ENCODE results near the gene PRAMEF6. TPM values are rescaled to one million over a fixed set of nuclear protein-coding genes. Genes with fewer than 3 reads are reported as not detected.
"Not testable (repeated sequence)": the region's sequence is repeated elsewhere in the genome, so short reads cannot be mapped to it uniquely, and the experiment has no call there.

PRAMEF6 gene
- total RNA-seq: not detected

- POLR2A ChIA-PET; CTCF ChIA-PET; DNase-seq; H3K9me3 Mint-ChIP-seq; H3K4me3 Mint-ChIP-seq; H3K4me1 Mint-ChIP-seq; H3K27me3 Mint-ChIP-seq; H3K36me3 Mint-ChIP-seq (ENCODE audit: low read depth); H3K27ac Mint-ChIP-seq: not testable (repeated sequence)
Observed at GRCh38 chr1:12947480-12947879, at the start of gene PRAMEF6. Gene PRAMEF6 (minus strand): TSS chr1:12947580. CDS start chr1:12942518, 5,062 bp downstream.

- DNase-seq; H3K4me1 Mint-ChIP-seq; H3K9me3 Mint-ChIP-seq; H3K36me3 Mint-ChIP-seq (ENCODE audit: low read depth); H3K27me3 Mint-ChIP-seq; CTCF ChIA-PET; POLR2A ChIA-PET; H3K4me3 Mint-ChIP-seq; H3K27ac Mint-ChIP-seq: not testable (repeated sequence)
Observed at GRCh38 chr1:12924368-12924767, 23.0 kb downstream of the PRAMEF6 start.

GRCh38 chr1:12921749-12922148, 25.6 kb downstream of the PRAMEF6 start:
- H3K9me3 Mint-ChIP-seq, H3K4me1 Mint-ChIP-seq: not testable (repeated sequence)

GRCh38 chr1:12916310-12916709, 31.1 kb downstream of the PRAMEF6 start, which contains the start of gene PRAMEF7:
Gene PRAMEF7 (plus strand): TSS chr1:12916610. CDS start chr1:12917693, 1,083 bp downstream.
- POLR2A ChIA-PET; H3K36me3 Mint-ChIP-seq (ENCODE audit: low read depth); H3K27ac Mint-ChIP-seq; H3K9me3 Mint-ChIP-seq; CTCF ChIA-PET; DNase-seq; H3K27me3 Mint-ChIP-seq; H3K4me3 Mint-ChIP-seq; H3K4me1 Mint-ChIP-seq: not testable (repeated sequence)

More at GRCh38 chr1:12921749-12922148, 25.6 kb downstream of the PRAMEF6 start:
- H3K27me3 Mint-ChIP-seq; H3K27ac Mint-ChIP-seq; CTCF ChIA-PET; H3K4me3 Mint-ChIP-seq; DNase-seq; H3K36me3 Mint-ChIP-seq (ENCODE audit: low read depth); POLR2A ChIA-PET: not testable (repeated sequence)

GRCh38 chr1:12903793-12904572, 43.4 kb downstream of the PRAMEF6 start:
- CTCF ChIA-PET; H3K9me3 Mint-ChIP-seq; H3K27me3 Mint-ChIP-seq; H3K4me3 Mint-ChIP-seq; DNase-seq; H3K36me3 Mint-ChIP-seq (ENCODE audit: low read depth); H3K27ac Mint-ChIP-seq; H3K4me1 Mint-ChIP-seq; POLR2A ChIA-PET: not testable (repeated sequence)

- CTCF ChIA-PET; H3K4me1 Mint-ChIP-seq; H3K4me3 Mint-ChIP-seq; H3K27me3 Mint-ChIP-seq; H3K36me3 Mint-ChIP-seq (ENCODE audit: low read depth); DNase-seq; H3K27ac Mint-ChIP-seq; POLR2A ChIA-PET; H3K9me3 Mint-ChIP-seq: not testable (repeated sequence)
Observed at GRCh38 chr1:12899186-12899585, 48.2 kb downstream of the PRAMEF6 start.

GRCh38 chr1:12898170-12898569, 49.2 kb downstream of the PRAMEF6 start, which contains the start of gene PRAMEF10:
Gene PRAMEF10 (minus strand): TSS chr1:12898270. CDS start chr1:12895847, 2,423 bp downstream.
- H3K9me3 Mint-ChIP-seq; H3K4me1 Mint-ChIP-seq; H3K27ac Mint-ChIP-seq; DNase-seq; POLR2A ChIA-PET; H3K4me3 Mint-ChIP-seq; H3K27me3 Mint-ChIP-seq; H3K36me3 Mint-ChIP-seq (ENCODE audit: low read depth); CTCF ChIA-PET: not testable (repeated sequence)

Other genes starting within 250 kb of the PRAMEF6 start
- gene AADACL3, start 231.5 kb downstream of the PRAMEF6 start, total RNA-seq: not detected
- gene CFAP107, start 201.4 kb downstream of the PRAMEF6 start, total RNA-seq: not detected
- gene PRAMEF12, start 173.8 kb downstream of the PRAMEF6 start, total RNA-seq: not detected
- not detected for gene PRAMEF1, start 156.2 kb downstream of the PRAMEF6 start, total RNA-seq
- not detected for gene PRAMEF11, start 116.2 kb downstream of the PRAMEF6 start, total RNA-seq
- not detected for gene HNRNPCL1, start 98.9 kb downstream of the PRAMEF6 start, total RNA-seq
- gene PRAMEF2, start 90.5 kb downstream of the PRAMEF6 start, total RNA-seq: not detected
- gene PRAMEF4, start 61.4 kb downstream of the PRAMEF6 start, total RNA-seq: not detected
- not detected for gene PRAMEF10, start 49.3 kb downstream of the PRAMEF6 start, total RNA-seq
- not detected for gene PRAMEF7, start 31.0 kb downstream of the PRAMEF6 start, total RNA-seq
- not detected for gene PRAMEF27, start 109.0 kb upstream of the PRAMEF6 start, total RNA-seq
- not detected for gene HNRNPCL3, start 113.2 kb upstream of the PRAMEF6 start, total RNA-seq
- not detected for gene PRAMEF25, start 123.2 kb upstream of the PRAMEF6 start, total RNA-seq
- gene HNRNPCL2, start 169.3 kb upstream of the PRAMEF6 start, total RNA-seq: not detected
- not detected for gene PRAMEF26, start 208.4 kb upstream of the PRAMEF6 start, total RNA-seq
- gene HNRNPCL4, start 218.1 kb upstream of the PRAMEF6 start, total RNA-seq: not detected
- not detected for gene PRAMEF9, start 224.3 kb upstream of the PRAMEF6 start, total RNA-seq

Data from activated CD4-positive, alpha-beta T cell treated with anti-CD3 and anti-CD28 coated beads, Interleukin-2, amount 10 ng/mL, durations not matched to agents 7 days and 5 days (primary cell).